ENCODE results near the gene OR4F16. TPM values are rescaled to one million over a fixed set of nuclear protein-coding genes. Genes with fewer than 3 reads are reported as not detected.
"Not testable (repeated sequence)": the region's sequence is repeated elsewhere in the genome, so short reads cannot be mapped to it uniquely, and the experiment has no call there.

OR4F16 gene
- not detected for total RNA-seq
- long read RNA-seq = 0 reads

GRCh38 chr1:686554-686953 lies at the start of gene OR4F16:
Gene OR4F16, minus strand, starts transcription at chr1:686654. Its CDS starts 0 bp downstream, at chr1:686654.
- intact Hi-C loops (cut with DNase I); DNase-seq; ATAC-seq (ENCODE audit: poor library complexity): not testable (repeated sequence)

GRCh38 chr1:733649-734048 lies 47.2 kb upstream of the OR4F16 start:
- intact Hi-C loops (cut with DNase I); DNase-seq; ATAC-seq (ENCODE audit: poor library complexity): not testable (repeated sequence)

GRCh38 chr1:727040-727439 lies 40.6 kb upstream of the OR4F16 start:
- intact Hi-C loops (cut with DNase I); ATAC-seq (ENCODE audit: poor library complexity); DNase-seq: not testable (repeated sequence)

Other genes starting within 250 kb of the OR4F16 start
- not detected for gene OR4F29, start 235.0 kb downstream of the OR4F16 start, total RNA-seq
- gene SAMD11, start 237.3 kb upstream of the OR4F16 start, total RNA-seq = 1.5 TPM

Data from Right ventricle myocardium superior (tissue), 1 donor.